GM12872 (cell line): Measurements from ENCODE around the gene MRAS.

Experiments used
- CTCF ChIP-seq: IDR thresholded peaks from 3 replicates; pipeline ENCODE4 v1.5.1; 2011; ENCODE audit warnings: low read depth, mild to moderate bottlenecking, low read length, moderate library complexity; ENCODE audit not compliant: insufficient read depth

The MRAS gene

GRCh38 chr3:138369151-138369900 is 20.9 kb downstream of the MRAS start:
- TF ChIP-seq CTCF, result no peak

- no peak for TF ChIP-seq CTCF
These were observed 21.9 kb downstream of the MRAS start for GRCh38 chr3:138370321-138370720.

GRCh38 chr3:138371070-138371965 is 22.9 kb downstream of the MRAS start:
- TF ChIP-seq CTCF, result no peak

- TF ChIP-seq CTCF, result no peak
These were observed 24.8 kb downstream of the MRAS start for GRCh38 chr3:138373087-138373735.

- no peak for TF ChIP-seq CTCF
These were observed 25.3 kb downstream of the MRAS start for GRCh38 chr3:138373736-138374094.

GRCh38 chr3:138374573-138375134 is 26.3 kb downstream of the MRAS start:
- no peak for TF ChIP-seq CTCF

- no peak for TF ChIP-seq CTCF
These were observed 27.1 kb downstream of the MRAS start for GRCh38 chr3:138375447-138375846.
